K562 (cell line): ENCODE measurements around the gene MICAL1. TPM values are rescaled to one million over a fixed set of nuclear protein-coding genes. Genes with fewer than 3 reads are reported as not detected.

ENCODE experiments used
- DIDO1 ChIP-seq: fragments of 450-650 bp; IDR thresholded peaks from 2 replicates; pipeline ENCODE4 v1.6.1; 2016; ENCODE audit warnings: low read depth, missing biosample characterization, missing genetic modification characterization
- ETV5 ChIP-seq: sonication (generic); formaldehyde crosslinking; IDR thresholded peaks from 2 replicates; pipeline ENCODE4 v1.4.0; 2020; ENCODE audit warnings: low read depth, mild to moderate bottlenecking, missing genetic modification reagents
- HDAC1 ChIP-seq, 2 experiments: fragments of 450-650 bp; IDR thresholded peaks; 2 replicates each; pipeline ENCODE4 v1.6.1; 2016 to 2017; ENCODE audit warnings: inconsistent platforms in 1 of 2, mild to moderate bottlenecking in 1 of 2, moderate library complexity in 1 of 2
- HNRNPLL ChIP-seq: fragments of 200-400 bp; formaldehyde crosslinking; IDR thresholded peaks from 2 replicates; pipeline ENCODE4 v1.6.1; 2017; ENCODE audit warnings: low read length, low read depth, mild to moderate bottlenecking; ENCODE audit not compliant: poor library complexity, severe bottlenecking
- KDM4B ChIP-seq, 2 experiments: fragments of 450-650 bp in 1 of 2; sonication (generic) in 1 of 2; IDR thresholded peaks; 2 replicates each; pipeline ENCODE4 v1.6.1; 2016 to 2017; ENCODE audit warnings: borderline replicate concordance in 2 of 2, antibody characterized with exemption in 1 of 2, low read depth in 1 of 2, mild to moderate bottlenecking in 1 of 2
- KLF13 ChIP-seq: fragments of 450-650 bp; IDR thresholded peaks from 2 replicates; pipeline ENCODE4 v1.6.1; 2016; ENCODE audit warnings: missing genetic modification characterization, low read depth, mild to moderate bottlenecking, missing compliant biosample characterization, moderate library complexity, borderline replicate concordance
- MCM5 ChIP-seq: fragments of 450-650 bp; IDR thresholded peaks from 2 replicates; pipeline ENCODE4 v1.6.1; 2016; ENCODE audit warnings: low read depth
- MTF1 ChIP-seq: fragments of 250-450 bp; sonication (Bioruptor Pico); IDR thresholded peaks from 2 replicates; pipeline ENCODE4 v1.9.0; 2021; ENCODE audit warnings: moderate library complexity, mild to moderate bottlenecking, inconsistent platforms, borderline replicate concordance
- NR2C1 ChIP-seq, 2 experiments: fragments of 450-650 bp; IDR thresholded peaks; 2 replicates each; pipeline ENCODE4 v1.6.1; 2017; ENCODE audit warnings: mild to moderate bottlenecking in 2 of 2, antibody characterized with exemption in 1 of 2, inconsistent platforms in 1 of 2, missing compliant biosample characterization in 1 of 2, missing genetic modification characterization in 1 of 2
- NUFIP1 ChIP-seq: fragments of 450-650 bp; IDR thresholded peaks from 2 replicates; pipeline ENCODE4 v1.6.1; 2018; ENCODE audit not compliant: partially characterized antibody
- RBFOX2 ChIP-seq: fragments of 200-400 bp; formaldehyde crosslinking; IDR thresholded peaks from 2 replicates; pipeline ENCODE4 v1.6.1; 2017; ENCODE audit warnings: low read depth, mild to moderate bottlenecking, low read length, moderate library complexity
- RCOR1 ChIP-seq, 2 experiments: IDR thresholded peaks; 2 replicates each; pipeline ENCODE4 v1.6.1; 2012; ENCODE audit warnings: low read depth in 2 of 2, low read length in 2 of 2, borderline replicate concordance in 1 of 2, improper control_type of control experiment in 1 of 2
- SMAD3 ChIP-seq: fragments of 450-650 bp; formaldehyde crosslinking; conservative IDR thresholded peaks from 2 replicates; pipeline ENCODE4 v1.4.0; 2020; ENCODE audit warnings: mild to moderate bottlenecking
- THRA ChIP-seq: fragments of 450-650 bp; IDR thresholded peaks from 2 replicates; pipeline ENCODE4 v1.6.1; 2017; ENCODE audit warnings: mild to moderate bottlenecking, moderate library complexity
- U2AF1 ChIP-seq: fragments of 200-400 bp; formaldehyde crosslinking; optimal IDR thresholded peaks from 2 replicates; pipeline ENCODE3; 2017; ENCODE audit warnings: mild to moderate bottlenecking, low read depth, low read length, moderate library complexity
- ZBTB12 ChIP-seq: fragments of 250-450 bp; sonication (Bioruptor Pico); IDR thresholded peaks from 2 replicates; pipeline ENCODE4 v1.4.0; 2020
- ZZZ3 ChIP-seq: fragments of 450-650 bp; IDR thresholded peaks from 2 replicates; pipeline ENCODE4 v1.6.1; 2016; ENCODE audit warnings: antibody characterized with exemption, mild to moderate bottlenecking, moderate library complexity
- polyA plus RNA-seq, 8 experiments: library from polyadenylated mRNA; depleted of rRNA in 4 of 8; stranded (reverse) in 5 of 8; unstranded in 3 of 8; fragments of >200 nt; fragmentation: Nextera tagmentation in 2 of 8; fragmentation: Illumina TruSeq in 1 of 8; extraction: Ambion mirVana in 2 of 8; extraction: Trizol in 1 of 8; gene quantifications; 2 replicates each; pipeline versions ENCODE4 v1.2.1 to v1.2.3, GENCODE V29; 2011 to 2014; ENCODE audit warnings: inconsistent platforms in 1 of 8, missing spikeins in 1 of 8
- total RNA-seq, 7 experiments: library from RNA; depleted of rRNA in 6 of 7; stranded (reverse); fragments of >200 nt in 6 of 7; fragmentation: Illumina TruSeq in 2 of 7; extraction: Trizol in 2 of 7; gene quantifications; 2 replicates each; pipeline versions ENCODE4 v1.2.1 to v1.2.3, GENCODE V29; 2011 to 2021; ENCODE audit warnings: low replicate concordance in 1 of 7
- TF ChIP-seq, protein P1 (sequence below): fragments of 250-450 bp; sonication (Bioruptor Pico); IDR thresholded peaks from 2 replicates; pipeline ENCODE4 v1.8.0; 2021; ENCODE audit warnings: moderate library complexity, mild to moderate bottlenecking, inconsistent platforms

MICAL1 gene
- total and polyA plus RNA-seq, 9 of the 15 experiments (the other 6 are each of a cell fraction or from before 2014, with no cell fraction given) = 0.07 to 15.2 (median 7.0) TPM

GRCh38 chr6:109440331-109441068 lies 15.1 kb downstream of the MICAL1 start, which contains the start of the genes PPIL6 and SMPD2 (continued):
- TF ChIP-seq THRA = no peak
- peak; percentile 53; the same call in 1 of the 2 replicates for TF ChIP-seq KLF13 (tag)
- TF ChIP-seq, protein P1, sequence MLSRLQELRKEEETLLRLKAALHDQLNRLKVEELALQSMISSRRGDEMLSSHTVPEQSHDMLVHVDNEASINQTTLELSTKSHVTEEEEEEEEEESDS (CRISPR knock-in tag) = no peak
- no peak for TF ChIP-seq ZZZ3
- TF ChIP-seq MCM5 = no peak
- 0 out of 2 replicates have a peak, but pooled peaks have one; percentile 5 for TF ChIP-seq ETV5 (CRISPR knock-in tag)
- TF ChIP-seq MTF1 (CRISPR knock-in tag) = no peak
- TF ChIP-seq HNRNPLL = peak; percentile 88
- peak; percentile 87 for TF ChIP-seq RBFOX2
- TF ChIP-seq SMAD3 (CRISPR knock-in tag) = no peak
- peak in 1 of 2 experiments; percentile 6; a peak in 1 of 4 replicates for TF ChIP-seq KDM4B (IDR thresholded peaks at IDR 0.05; ENCODE audit: borderline replicate concordance in 2 of 2, low read depth in 1 of 2)
- TF ChIP-seq U2AF1 = peak; percentile 66
- peak in 1 of 2 experiments; percentile 89; a peak in 2 of 4 replicates for TF ChIP-seq HDAC1 (IDR thresholded peaks at IDR 0.05)
- TF ChIP-seq NR2C1 (IDR thresholded peaks at IDR 0.05) = no peak
- TF ChIP-seq NR2C1 (tag; IDR thresholded peaks at IDR 0.05) = 0 out of 2 replicates have a peak, but pooled peaks have one; percentile 27
- TF ChIP-seq RCOR1 (IDR thresholded peaks at IDR 0.05; ENCODE audit: borderline replicate concordance in 1 of 2, low read depth in 2 of 2, low read length in 2 of 2) = no peak
- no peak for TF ChIP-seq NUFIP1
- TF ChIP-seq ZBTB12 (CRISPR knock-in tag) = no peak
- no peak for TF ChIP-seq DIDO1 (tag)
